GM12873 (cell line): ENCODE data around the gene GFPT2.

Source experiments
- TF ChIP-seq, protein P1 (sequence below): IDR thresholded peaks from 2 replicates; pipeline ENCODE4 v1.5.1; 2012; ENCODE audit warnings: low read depth, mild to moderate bottlenecking, moderate library complexity, low read length, control low read depth; ENCODE audit not compliant: insufficient read depth; ENCODE audit errors: missing control alignments

The GFPT2 gene

DNA sequence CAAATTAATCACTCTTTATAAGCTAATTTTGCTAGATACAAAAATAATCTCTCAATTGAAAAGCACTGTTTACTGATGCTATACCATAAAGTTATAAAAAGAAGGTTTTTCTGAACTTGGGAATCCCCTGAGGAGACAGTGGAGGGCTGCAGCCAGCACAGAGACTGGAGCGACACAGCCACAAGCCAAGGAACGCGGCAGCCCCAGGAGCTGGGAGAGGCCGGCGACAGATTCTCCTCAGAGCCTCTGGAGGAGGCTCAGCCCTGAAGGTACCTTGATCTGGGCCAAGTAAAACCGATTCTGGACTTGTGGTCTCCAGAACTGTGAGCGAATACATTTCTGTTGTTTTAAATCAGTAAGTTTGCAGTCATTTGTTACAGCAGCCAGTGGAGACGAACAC, 3.7 kb downstream of the GFPT2 start:
- TF ChIP-seq, protein P1, sequence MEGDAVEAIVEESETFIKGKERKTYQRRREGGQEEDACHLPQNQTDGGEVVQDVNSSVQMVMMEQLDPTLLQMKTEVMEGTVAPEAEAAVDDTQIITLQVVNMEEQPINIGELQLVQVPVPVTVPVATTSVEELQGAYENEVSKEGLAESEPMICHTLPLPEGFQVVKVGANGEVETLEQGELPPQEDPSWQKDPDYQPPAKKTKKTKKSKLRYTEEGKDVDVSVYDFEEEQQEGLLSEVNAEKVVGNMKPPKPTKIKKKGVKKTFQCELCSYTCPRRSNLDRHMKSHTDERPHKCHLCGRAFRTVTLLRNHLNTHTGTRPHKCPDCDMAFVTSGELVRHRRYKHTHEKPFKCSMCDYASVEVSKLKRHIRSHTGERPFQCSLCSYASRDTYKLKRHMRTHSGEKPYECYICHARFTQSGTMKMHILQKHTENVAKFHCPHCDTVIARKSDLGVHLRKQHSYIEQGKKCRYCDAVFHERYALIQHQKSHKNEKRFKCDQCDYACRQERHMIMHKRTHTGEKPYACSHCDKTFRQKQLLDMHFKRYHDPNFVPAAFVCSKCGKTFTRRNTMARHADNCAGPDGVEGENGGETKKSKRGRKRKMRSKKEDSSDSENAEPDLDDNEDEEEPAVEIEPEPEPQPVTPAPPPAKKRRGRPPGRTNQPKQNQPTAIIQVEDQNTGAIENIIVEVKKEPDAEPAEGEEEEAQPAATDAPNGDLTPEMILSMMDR: no peak

DNA sequence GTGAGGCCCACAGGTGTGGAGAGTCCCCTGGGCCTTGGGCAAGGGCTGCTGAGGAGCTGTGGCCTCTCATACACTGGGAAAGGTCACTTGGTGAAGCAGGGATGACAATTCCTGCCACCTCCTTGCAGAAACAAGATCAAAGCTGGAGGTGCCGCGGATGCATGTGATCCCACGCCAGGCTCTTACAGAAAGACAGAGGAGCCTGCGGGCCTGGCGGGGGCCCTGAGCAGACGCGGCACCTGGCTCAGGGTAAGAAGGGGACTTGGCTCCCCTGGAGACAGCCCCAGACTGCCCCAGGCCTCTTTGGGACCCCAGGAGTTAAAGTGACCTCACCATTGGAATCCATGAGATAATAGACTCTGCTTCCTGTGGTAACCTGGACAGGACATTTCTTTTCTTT, 4.8 kb downstream of the GFPT2 start:
- TF ChIP-seq, protein P1: no peak

DNA sequence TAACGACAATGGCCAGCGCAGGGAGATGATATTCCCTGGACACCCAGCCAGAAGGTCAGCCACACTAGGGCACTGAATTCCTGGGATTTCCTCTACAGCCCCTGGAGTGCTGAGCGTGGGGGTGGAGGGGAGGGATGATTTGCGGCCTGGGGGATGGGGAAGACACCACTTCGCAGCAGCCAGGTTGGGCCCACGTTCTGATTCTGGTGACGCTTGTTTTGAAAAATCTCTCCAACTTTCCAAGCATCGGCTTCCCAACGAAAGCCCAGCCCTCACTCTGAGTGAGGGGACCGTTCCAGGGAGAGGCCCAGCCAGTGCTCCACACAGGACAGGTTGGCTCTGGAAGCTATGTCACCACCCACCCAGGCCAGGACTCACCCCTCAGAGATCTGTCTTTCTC, 5.4 kb downstream of the GFPT2 start:
- TF ChIP-seq, protein P1: no peak

DNA sequence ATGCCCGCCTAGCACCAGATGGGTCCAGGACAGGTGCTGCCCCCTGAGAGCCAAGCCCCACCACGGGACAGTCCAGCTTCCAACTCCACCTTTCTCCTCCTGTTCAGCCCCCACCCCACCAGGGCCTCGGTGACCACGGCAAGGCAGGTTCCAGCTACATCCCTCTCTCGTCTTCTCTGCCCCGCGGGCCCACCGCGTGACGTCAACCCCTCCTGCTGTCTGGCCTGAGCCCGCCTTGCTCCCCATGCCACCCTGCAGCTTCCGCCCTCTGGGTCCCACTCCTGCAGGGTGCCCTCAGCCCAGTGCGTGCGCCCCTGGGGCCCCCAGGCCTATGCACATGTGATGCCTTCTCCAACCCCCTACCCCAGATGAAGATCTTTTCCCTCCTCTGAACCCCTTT, 6.8 kb downstream of the GFPT2 start:
- TF ChIP-seq, protein P1: no peak

DNA sequence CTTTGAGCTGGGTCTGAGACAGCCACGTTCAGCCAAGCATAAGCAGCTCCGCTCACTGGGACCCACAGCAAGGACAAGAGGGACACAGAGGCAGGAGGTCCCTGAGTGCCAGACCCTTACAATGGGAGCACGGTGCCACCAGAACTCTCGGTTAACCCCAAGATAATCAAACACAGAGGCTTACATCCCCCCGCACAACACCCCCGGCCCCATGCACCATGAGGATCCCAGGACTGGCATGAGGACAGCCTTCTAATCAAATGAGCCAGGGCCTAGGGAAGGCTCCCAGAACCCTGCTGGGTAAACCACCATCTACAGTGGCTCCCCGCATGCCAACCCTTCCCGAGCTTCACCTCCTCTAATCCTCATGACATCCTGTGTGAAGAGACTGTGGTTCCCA, 7.4 kb downstream of the GFPT2 start:
- TF ChIP-seq, protein P1: no peak

DNA sequence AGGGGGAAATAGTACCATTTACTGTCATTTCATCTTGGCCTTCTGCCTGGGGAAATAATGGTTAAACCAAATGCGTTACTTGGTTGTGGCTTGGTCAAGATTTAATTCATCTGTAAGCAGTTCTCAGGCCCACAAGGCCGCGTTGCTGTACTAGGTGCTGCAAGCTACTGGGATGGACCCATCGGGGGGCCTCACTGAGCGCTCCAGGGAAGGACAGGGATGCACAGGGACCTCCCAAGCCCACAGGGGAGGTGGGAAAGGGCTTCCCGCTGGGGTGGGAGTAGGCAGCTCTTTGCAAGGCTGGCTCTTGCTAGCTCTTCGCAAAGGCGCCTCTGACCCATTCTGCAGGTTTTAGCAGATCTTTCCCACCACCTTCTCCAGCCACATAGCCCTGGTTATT, 8.0 kb downstream of the GFPT2 start:
- TF ChIP-seq, protein P1: no peak

DNA sequence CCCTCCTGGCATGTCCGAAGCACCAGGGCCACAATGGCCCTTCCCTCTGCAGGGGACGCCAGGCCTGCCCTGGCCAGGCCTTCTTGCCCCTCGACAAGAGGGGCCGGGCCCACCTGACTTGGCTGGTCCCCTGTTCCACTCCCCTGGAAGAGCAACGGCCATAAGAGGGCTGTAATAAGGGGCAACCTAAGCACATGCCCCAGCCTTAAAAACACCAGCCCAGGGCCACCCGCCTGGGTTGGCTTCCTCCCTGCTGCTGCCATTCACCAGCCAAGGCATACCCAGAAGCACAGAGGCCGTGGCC, 8.5 kb downstream of the GFPT2 start:
- TF ChIP-seq, protein P1: no peak
